Measurements from ENCODE around the gene WDHD1.
"Not testable (repeated sequence)": the region's sequence is repeated elsewhere in the genome, so short reads cannot be mapped to it uniquely, and the experiment has no call there.

The WDHD1 gene

GRCh38 chr14:54906075-54906474 is 120.8 kb downstream of the WDHD1 start:
- TF ChIP-seq POLR2A (IDR thresholded peaks at IDR 0.05; ENCODE audit: extremely low read depth, insufficient read length), result no peak
- no peak for TF ChIP-seq MYC (IDR thresholded peaks at IDR 0.05; ENCODE audit: low read depth, low read length)
- TF ChIP-seq CTCF (IDR thresholded peaks at IDR 0.05; ENCODE audit: low read depth, low read length), result no peak
- no peak for TF ChIP-seq MAX (IDR thresholded peaks at IDR 0.05; ENCODE audit: low read depth, low read length)
- H3K4me3 ChIP-seq (ENCODE audit: low read depth, low read length), result no peak overlapping the region
- DNase-seq (ENCODE audit: low read depth), result no peak

GRCh38 chr14:54902521-54903420 is 124.1 kb downstream of the WDHD1 start, which contains the start of gene GCH1:
Gene GCH1 (minus strand): TSS chr14:54902826. CDS start chr14:54902663, 163 bp downstream.
- DNase-seq (ENCODE audit: low read depth), result peak; percentile 70

GRCh38 chr14:54902143-54902520 is 124.8 kb downstream of the WDHD1 start:
- DNase-seq (ENCODE audit: low read depth), result peak; percentile 77
- TF ChIP-seq MYC (IDR thresholded peaks at IDR 0.05; ENCODE audit: low read depth, low read length) (no peak), CTCF (IDR thresholded peaks at IDR 0.05; ENCODE audit: low read depth, low read length) (no peak), POLR2A (IDR thresholded peaks at IDR 0.05; ENCODE audit: extremely low read depth, insufficient read length) (no peak), MAX (IDR thresholded peaks at IDR 0.05; ENCODE audit: low read depth, low read length) (no peak)
- peak overlapping the region; percentile 51 for H3K4me3 ChIP-seq (ENCODE audit: low read depth, low read length)

More at GRCh38 chr14:54902521-54903420, 124.1 kb downstream of the WDHD1 start, which contains the start of gene GCH1:
- TF ChIP-seq MYC (IDR thresholded peaks at IDR 0.05; ENCODE audit: low read depth, low read length), result no peak
- TF ChIP-seq CTCF (IDR thresholded peaks at IDR 0.05; ENCODE audit: low read depth, low read length), result no peak
- TF ChIP-seq MAX (IDR thresholded peaks at IDR 0.05; ENCODE audit: low read depth, low read length), result no peak
- peak; percentile 29 for TF ChIP-seq POLR2A (IDR thresholded peaks at IDR 0.05; ENCODE audit: extremely low read depth, insufficient read length)
- peak within 1 kb of the TSS; percentile 51 for H3K4me3 ChIP-seq (ENCODE audit: low read depth, low read length)

GRCh38 chr14:54901380-54902142 is 125.3 kb downstream of the WDHD1 start:
- no peak for TF ChIP-seq MYC (IDR thresholded peaks at IDR 0.05; ENCODE audit: low read depth, low read length)
- TF ChIP-seq POLR2A (IDR thresholded peaks at IDR 0.05; ENCODE audit: extremely low read depth, insufficient read length), result no peak
- no peak for TF ChIP-seq CTCF (IDR thresholded peaks at IDR 0.05; ENCODE audit: low read depth, low read length)
- TF ChIP-seq MAX (IDR thresholded peaks at IDR 0.05; ENCODE audit: low read depth, low read length), result no peak
- no peak for DNase-seq (ENCODE audit: low read depth)
- H3K4me3 ChIP-seq (ENCODE audit: low read depth, low read length), result peak overlapping the region; percentile 51

- DNase-seq (ENCODE audit: low read depth), result no peak
- H3K4me3 ChIP-seq (ENCODE audit: low read depth, low read length), result no peak overlapping the region
- TF ChIP-seq POLR2A (IDR thresholded peaks at IDR 0.05; ENCODE audit: extremely low read depth, insufficient read length) (no peak), CTCF (IDR thresholded peaks at IDR 0.05; ENCODE audit: low read depth, low read length) (no peak), MAX (IDR thresholded peaks at IDR 0.05; ENCODE audit: low read depth, low read length) (no peak), MYC (IDR thresholded peaks at IDR 0.05; ENCODE audit: low read depth, low read length) (no peak)
Measured at GRCh38 chr14:54899573-54899972, 127.3 kb downstream of the WDHD1 start.

- not testable (repeated sequence) for H3K4me3 ChIP-seq (ENCODE audit: low read depth, low read length); DNase-seq (ENCODE audit: low read depth)
Measured at GRCh38 chr14:54897809-54898555, 128.9 kb downstream of the WDHD1 start.
